GM18873 (cell line): ENCODE data around the gene KLHL22.
"Not testable (repeated sequence)": the region's sequence is repeated elsewhere in the genome, so short reads cannot be mapped to it uniquely, and the experiment has no call there.

Experiments used
- ATAC-seq: cut with Tn5 transposase; IDR thresholded peaks from one replicate; pipeline ENCODE4 v1.9.1; 2021; ENCODE audit warnings: mild to moderate bottlenecking, moderate library complexity, moderate number of reproducible peaks; ENCODE audit not compliant: unreplicated experiment, low FRiP score

The KLHL22 gene

DNA sequence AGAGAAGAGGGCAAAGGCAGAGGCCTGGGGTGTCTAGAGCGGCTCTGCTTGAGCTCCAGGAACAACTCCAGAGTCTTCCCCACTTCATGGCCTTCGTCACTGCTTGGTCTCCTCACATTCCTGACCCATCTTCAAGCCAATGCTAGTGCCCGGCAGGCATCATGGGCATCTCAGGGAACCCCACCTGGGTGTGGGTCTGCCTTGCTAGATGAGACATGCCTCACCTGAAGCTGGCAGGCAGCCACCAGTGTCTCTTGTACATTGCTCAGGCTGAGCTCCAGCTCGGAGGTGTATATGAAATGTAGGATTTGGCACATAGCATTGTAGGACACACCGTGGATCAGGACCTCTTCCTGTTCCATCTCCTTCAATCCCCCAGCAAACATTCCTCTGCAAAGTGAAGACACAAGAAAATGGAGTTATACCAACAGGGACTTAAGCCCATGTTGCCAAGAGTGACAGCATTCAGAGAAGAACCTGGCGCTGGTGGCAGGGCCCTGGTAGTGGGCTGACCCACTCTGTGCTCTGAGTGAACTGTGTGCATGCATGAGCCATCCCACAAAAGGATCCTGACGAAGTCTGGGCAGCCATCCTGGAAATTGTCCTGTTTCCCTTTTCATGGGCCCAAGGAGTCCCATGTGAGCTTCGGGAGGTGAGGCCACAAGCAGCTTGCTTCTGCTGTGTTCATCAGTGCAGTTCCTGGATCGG is 24.3 kb downstream of the KLHL22 start:
- ATAC-seq: no peak

GRCh38 chr22:20470525-20470924 is 25.1 kb downstream of the KLHL22 start:
- ATAC-seq: not testable (repeated sequence)

- ATAC-seq: no peak
Observed at GRCh38 chr22:20469110-20469868, 26.3 kb downstream of the KLHL22 start.

DNA sequence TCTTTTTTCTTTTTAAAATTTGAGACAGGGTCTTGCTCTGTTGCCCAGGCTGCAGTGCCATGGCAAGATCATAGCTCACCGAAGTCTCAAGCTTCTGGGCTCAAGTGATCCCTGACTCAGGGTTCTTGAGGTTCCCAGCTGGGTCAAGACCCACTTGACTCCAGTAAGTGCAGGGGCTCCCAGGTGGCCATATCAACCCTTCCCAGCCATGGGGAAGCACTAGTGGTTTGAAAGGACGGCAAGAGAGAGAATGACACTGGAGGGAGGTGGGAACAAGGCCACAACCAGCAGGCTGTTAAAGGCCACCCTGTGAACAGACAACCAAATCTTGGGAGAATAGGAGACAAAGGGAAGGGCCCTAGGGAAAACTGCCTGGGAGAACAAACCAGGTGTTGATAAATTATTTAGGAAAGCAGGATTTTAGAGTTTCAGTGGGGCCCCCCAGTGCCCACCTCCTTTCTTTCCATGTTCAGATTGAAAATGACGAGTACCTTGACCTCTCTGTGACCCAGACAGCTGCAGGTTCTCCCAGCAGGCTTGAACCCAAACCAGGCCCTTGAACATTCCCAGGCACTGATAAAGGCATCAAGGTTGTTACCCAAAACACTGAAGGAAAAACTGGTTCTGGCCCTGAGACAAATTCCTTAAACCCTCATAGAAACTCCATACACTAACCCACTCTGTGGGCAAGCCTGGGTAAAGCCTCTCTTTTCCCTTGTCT is 28.8 kb downstream of the KLHL22 start:
- ATAC-seq: no peak

DNA sequence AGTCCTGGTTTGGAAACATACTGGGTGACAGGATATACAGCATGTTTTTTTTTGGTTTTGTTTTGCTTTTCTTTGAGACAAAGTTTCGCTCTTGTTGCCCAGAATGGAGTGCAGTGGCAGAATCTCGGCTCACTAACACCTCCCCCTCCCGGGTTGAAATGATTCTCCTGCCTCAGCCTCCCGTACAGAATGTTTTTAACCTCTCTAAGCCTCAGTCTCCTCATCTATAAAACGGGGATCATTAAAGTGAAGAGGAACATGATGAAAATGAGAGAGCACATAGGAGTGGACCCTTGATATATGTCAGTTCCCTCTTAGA is 29.9 kb downstream of the KLHL22 start:
- ATAC-seq: no peak

GRCh38 chr22:20464912-20465758 is 30.5 kb downstream of the KLHL22 start:
- ATAC-seq: no peak

DNA sequence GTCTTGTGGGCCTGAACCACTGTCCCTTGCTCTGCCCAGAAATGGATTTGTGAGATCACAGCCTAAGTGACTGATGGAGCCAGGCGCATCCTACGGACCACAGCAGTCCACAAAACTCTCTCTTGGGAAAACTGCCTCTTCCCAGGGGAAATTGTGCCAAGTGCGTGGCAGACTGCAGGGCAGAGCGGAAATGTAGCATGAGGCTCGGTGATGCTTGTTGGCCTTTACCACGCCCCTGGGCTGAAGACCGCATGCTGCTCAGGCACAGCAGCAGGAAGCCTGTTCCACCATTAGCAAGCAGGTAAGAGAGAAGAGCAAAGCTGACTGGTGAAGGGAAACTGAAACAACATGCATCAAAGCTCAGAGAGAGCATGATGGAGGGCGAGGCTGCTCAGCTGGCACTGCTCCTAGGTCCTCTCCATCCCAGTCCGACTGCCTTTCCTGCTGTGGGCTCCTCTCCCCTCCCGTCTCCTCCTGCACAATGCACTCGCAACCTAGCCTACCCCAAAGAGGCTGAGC is 31.4 kb downstream of the KLHL22 start:
- no peak for ATAC-seq

- ATAC-seq: no peak
Observed at GRCh38 chr22:20463324-20464095, 32.1 kb downstream of the KLHL22 start.

DNA sequence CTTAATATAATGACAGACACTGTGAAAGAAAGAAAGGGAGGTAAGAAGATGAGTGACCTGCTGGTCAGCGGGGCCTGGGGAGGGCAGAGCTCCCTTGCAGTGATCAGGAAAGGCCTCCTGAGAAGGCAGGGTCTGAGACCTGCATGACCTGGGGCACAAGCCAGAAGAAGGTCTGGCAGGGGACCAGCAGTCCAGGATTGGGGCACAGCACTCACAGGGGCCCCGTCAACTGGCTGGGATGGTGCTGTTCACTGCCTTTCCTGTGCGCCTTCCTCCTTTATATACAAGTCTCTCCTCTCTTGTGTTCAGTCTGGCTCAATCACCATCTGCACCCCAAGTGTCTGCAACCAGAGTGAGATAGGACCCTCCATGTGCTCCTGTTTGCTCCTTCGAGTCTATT is 35.7 kb downstream of the KLHL22 start:
- ATAC-seq: no peak

DNA sequence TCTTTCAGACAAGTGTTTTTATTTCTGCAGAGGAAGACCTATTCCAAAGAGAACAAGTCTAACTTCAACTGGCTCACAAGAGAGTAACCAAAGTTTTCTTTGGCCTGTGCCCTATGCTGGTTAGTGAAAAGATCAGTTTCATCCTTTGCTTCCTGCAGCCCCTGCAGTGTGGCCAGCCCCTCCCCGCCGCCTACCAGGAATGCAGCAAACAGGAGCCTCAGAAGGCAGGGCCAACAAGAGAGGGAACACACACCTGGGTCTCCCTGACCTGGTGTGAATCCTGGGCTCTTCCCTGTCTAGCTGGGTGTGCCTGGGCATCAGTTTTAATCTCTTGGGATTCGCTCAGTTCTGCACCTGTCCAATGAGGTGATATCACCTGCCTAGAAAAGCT is 36.4 kb downstream of the KLHL22 start:
- no peak for ATAC-seq

DNA sequence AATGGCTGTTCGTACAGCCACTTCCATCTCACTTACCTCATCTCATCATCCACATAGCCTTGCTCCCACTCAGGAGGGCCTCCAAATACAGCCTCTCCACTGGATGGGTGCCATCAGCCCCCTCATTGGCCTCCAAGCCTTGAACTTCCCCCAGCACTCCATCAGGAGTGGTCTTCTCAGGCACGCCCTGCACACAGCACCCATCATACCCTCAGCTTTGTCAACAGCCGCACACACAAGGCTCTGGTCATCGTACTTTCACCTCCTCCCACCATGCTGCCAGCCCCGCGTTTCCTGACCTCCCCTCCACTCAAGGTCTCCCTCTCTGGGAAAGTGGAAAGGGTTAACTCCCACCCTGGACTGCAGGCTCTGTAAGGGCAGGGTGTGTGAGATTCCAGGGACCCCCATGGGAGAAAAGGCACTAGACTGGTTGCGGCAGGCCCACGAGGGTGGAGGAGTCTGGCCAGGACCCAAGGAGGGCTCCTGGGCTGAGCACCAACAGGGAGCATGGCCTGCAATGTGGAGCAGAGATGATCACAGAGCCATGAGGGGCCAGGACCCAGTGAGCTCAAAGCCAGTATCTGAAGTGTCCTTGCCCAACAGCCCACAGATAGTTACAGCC is 37.0 kb downstream of the KLHL22 start:
- ATAC-seq: no peak

DNA sequence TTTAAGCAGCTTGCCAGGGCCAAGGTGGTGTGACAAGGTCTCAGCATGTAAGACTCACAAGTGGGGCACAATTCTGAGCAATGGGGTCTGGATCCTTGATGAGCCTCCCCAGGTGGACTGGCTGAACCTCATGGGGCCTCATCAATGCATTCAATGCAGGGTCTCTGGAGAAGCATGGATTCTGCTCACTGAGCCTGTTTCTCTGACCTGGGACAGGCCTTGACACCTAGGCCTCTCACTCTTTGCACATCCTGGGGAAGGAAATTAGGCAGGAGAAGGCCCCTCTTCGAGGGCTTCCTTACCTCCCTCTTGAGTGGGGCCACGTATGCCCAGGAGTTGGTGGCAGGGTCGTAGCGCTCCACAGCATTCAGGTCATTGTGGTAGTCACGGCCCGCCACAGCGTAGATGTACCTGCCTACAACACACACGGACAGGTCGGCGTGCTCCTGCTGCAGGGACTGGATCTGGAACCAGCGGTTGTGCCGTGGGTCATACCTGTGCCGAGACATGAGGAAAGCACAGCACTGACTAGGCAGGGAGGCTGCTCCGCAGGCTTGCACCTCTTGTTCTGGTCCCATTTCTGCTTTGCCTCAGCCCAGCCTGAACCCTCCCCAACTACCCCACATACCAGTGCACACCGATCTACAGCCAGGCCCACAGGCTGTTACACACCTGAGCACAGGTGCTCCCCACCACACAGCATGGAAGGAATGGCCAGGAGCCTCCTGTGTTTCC is 37.9 kb downstream of the KLHL22 start:
- ATAC-seq: no peak

- ATAC-seq: no peak
Observed at GRCh38 chr22:20456722-20457076, 38.9 kb downstream of the KLHL22 start.

DNA sequence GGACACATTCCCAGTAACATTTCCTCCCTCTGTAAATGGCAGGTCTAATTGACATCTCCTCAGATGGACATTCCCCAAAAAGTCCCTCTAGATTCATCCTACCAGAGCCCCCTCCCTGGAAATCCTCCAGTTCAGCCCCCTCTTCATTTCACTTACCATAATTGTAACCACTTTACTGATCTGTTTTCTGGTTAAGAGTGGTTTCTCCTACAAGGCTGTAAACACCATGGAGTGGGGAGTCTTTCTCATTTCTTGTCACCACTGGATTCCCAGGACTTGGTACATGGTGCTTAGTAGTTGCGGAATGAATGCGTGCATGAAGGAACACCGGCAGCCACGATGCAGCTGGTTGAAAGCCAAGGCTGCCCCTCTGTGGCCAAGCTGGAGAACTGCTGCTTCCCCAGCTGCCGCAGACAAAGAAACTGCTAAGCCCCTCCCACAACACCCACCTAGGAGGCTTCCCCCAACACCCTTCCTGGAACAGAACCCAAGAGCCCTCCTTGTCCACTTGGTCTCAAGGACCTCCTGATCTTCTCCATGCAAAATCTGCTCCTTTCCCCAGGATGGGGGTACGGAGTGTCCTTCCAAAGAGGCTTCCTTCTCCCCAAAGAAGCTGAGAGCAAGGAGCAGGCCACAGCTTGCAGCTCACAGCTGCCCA is 39.4 kb downstream of the KLHL22 start:
- no peak for ATAC-seq

DNA sequence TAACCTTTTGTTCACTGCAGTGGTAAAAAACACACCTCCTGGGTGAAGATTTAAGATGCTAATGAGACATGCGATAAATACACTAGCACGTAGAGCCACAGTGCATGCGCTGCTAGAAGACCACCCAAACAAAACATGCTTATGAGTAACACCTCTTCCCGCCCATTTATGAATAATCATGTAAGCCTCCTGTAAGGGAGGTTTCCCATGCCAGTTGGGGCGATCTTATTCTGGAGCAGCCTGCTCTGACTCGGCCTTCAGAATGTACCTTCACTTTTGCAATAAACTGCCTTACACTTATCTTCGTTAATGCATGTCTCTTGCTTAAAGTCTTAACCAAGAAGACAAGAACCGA is 39.9 kb downstream of the KLHL22 start:
- no peak for ATAC-seq

GRCh38 chr22:20453222-20453621 is 42.4 kb downstream of the KLHL22 start:
- ATAC-seq: no peak

DNA sequence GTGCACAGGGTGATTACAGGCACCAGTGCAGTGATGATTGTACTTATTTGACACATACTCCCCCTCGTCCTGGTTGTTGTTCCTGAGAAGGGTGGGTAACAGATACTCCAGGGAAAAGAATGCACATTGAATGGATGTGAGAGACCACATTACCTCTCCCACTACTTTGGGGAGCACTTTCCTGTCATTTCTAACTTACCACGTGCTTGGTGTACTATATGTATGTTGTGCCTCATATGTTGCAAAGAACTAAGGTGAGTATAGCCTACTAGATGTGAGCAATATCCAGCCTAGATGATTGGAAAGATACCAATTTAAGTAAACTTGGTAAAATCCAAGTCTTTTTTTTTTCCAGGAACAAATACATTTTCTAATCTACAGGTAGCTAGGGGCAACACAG is 43.7 kb downstream of the KLHL22 start:
- ATAC-seq: no peak

GRCh38 chr22:20451129-20451778 is 44.3 kb downstream of the KLHL22 start:
- not testable (repeated sequence) for ATAC-seq
